T-helper 1 cell treated with Interleukin-12 subunit alpha and Interleukin-12 subunit beta and Interleukin-4 antibody, amounts not matched to agents 30 ng/mL and 1 ng/mL, for 36 hours (primary cell): Measurements from ENCODE around the gene FGF14. TPM values are rescaled to one million over a fixed set of nuclear protein-coding genes. Genes with fewer than 3 reads are reported as not detected.
"Not testable (repeated sequence)": the region's sequence is repeated elsewhere in the genome, so short reads cannot be mapped to it uniquely, and the experiment has no call there.

Source experiments
- intact Hi-C: fragments of 100-400 bp; cut with micrococcal nuclease; formaldehyde crosslinking; loops from one replicate; pipeline ENCODE4 v1.15.1; 2024
- total RNA-seq: library from RNA; stranded (reverse); gene quantifications from 2 replicates; pipeline ENCODE4 v1.2.3, GENCODE V29; 2022

Gene FGF14
- total RNA-seq, 1 donor from 2014 or later = not detected

DNA sequence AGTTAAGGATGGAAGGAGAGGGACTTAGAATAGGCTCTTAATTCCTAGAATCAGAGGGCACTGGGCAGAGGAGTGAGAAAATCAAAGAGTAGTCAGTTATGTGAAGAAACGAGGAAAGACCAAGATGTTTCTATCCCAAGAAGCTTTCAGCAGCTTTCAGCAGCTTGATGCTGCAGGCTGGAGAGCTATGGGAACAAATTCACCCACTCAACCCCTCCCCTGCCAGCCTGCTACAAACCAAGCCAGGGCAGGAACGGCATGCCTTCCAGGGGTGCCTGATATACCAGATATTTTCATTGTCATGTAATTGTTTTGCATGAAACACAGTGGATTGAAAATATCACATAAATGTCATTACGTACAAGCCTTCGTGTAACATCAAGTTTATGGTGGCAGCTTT lies 262.2 kb downstream of the FGF14 start:
- intact Hi-C loops = loop anchor here (2.0 to 5.0 kb wide), 2 partner anchors 417 to 992 kb away; no protein-coding TSS in a partner anchor

DNA sequence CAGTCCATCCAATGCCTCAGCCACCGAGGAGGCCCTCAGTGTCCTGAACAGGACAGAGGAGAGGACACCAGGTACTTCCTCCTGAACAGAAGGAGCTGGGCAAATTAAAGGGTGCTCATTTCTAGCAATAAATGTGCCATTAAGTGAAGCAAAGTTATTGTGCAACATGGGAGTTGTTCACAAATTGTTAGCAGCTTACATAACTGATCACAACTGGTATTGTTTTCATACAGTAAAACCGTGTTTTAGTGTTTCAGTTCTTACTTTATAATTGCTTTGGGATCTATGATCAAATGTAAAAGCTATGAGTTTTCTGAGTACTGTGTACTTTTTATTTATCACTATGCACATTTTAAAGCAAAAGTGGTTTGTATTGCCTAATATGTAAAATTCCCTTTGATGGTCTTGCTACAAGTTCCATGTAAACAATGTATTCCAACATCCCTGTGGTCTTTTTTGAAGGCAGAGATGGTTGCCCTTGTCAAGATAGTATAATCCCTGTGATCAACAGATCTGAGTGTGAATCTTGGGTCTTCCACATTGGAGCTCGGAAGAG lies 263.1 kb downstream of the FGF14 start:
- intact Hi-C loops = no loop called here

DNA sequence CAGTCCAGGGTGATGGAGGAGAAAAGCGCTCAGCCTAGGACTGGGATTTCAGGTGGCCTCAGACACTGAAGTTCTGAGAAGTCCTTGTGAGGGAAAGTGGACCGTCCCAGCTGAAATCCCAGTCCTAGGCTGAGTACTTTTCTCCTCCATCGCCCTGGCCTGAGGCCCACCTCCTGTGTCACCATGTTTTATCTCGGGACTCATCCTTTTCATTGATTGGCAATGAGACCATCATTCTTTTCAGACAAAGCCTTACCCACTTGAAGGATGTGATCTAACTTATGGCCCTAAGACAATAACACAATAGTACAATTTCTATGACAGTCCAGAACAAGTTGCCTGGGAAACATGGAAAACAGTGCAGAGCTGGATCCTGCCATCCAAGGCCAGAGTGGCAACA lies 263.9 kb downstream of the FGF14 start:
- intact Hi-C loops = not testable (repeated sequence)

DNA sequence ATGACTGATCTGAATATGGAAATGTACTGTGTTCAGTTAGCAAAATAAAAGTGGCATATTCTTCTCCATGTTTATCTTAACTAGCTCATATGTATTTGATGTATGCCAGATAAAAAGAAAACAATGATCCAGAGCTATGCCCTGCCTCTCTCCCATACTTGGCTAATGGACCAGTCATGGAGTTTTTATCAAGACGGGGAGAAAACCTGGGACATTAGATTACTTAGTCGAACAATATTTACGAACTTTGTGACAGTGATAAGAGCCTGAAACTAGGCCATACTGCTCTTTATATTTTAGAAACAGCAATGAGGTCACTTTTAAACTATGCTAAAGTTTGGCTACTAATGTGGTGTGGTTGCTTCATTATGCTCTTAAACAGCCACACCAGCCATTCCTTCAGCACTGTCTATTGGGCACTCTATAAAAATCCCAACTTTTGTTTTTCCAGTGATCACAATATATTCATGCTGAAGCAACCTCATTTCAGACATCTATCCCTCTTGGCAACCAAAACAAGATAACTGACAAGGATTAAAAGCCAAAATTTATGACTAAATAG lies 265.0 kb downstream of the FGF14 start:
- intact Hi-C loops = no loop called here

DNA sequence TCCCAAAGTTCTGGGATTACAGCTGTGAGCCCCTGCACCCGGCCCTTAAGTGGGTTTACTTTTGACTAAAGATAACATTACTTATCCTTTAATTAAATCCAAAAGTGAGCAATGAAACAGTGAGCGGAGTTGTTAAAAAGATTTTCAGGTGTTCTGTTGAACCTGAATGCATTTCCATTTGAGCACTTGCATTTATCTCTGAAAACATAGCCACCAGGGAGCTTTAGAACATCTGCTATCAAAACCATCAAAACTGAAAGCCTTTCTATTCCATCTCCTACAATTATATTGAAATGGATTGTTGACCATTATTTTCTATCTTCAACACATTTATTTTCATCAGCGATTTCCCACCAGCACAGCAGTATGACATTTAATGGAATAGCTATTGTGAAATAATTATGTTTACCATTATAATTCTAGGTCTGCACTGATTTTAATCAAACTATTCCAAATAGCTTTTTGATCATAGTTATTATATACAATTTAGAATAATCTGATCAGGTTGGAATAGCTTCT lies 269.0 kb downstream of the FGF14 start:
- intact Hi-C loops = no loop called here

DNA sequence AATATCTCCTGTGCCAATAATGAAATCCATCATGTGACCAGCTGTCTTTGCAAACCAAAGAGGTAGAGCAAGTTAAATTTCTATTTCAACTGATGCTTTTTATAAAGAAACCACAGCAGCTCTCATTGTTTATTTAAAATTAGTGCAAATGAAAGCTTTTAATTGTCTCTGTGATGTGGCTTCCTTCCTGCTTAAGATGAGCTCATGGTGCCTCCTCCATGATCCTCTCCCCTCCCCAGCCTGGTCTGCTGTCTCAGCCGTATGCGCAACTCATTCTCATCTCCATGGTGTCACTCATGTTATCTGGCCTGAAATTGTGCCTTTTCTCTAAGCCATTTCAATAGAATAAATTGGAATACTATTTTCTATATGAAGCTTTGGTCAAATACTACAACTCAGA lies 270.6 kb downstream of the FGF14 start:
- intact Hi-C loops = no loop called here

DNA sequence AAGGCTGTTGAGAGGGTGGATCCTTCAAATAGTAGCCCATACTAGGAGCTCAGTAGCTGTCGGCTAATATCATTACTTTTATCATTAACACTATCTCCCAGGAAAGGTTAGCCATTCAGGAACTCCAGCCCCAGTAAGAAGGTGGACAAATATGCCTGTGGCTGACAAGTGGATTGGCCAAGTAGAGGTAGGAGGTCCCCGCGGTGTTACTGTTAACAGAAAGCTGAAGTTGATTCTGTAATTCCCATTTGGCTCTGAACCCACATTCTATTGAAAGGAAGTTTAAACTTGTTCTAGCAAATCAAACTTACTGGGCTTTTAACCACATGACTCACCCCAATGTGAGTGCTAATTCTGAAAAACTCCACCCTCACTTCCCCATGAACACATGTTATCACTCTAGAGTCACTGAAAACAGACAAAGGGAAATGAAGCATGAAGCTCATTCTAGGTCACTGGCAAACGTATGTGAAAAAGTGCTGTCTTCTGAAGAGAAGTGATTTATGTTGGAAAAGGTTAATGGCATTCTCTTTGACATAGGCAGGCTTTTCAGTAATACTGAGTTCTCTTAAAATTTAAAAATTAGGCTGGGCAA lies 273.5 kb downstream of the FGF14 start:
- intact Hi-C loops = no loop called here

DNA sequence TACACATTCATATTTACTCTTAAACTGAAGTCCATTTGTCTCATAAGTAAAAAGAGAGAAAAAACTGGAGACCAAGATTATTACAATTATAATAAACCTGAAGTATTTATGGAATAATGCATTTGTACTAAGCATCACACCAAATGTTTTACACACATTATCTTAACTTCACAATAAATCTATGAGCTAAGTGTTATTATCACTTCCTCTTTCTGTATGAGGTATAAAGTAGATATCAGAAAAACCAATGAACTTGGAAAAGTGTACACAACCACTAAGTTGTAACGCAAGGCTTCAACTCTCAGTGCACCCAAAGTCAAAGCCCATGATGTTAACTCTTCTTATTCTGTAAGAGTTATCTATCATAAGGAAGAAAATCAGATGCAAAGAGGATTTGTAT lies 274.7 kb downstream of the FGF14 start:
- intact Hi-C loops = no loop called here

DNA sequence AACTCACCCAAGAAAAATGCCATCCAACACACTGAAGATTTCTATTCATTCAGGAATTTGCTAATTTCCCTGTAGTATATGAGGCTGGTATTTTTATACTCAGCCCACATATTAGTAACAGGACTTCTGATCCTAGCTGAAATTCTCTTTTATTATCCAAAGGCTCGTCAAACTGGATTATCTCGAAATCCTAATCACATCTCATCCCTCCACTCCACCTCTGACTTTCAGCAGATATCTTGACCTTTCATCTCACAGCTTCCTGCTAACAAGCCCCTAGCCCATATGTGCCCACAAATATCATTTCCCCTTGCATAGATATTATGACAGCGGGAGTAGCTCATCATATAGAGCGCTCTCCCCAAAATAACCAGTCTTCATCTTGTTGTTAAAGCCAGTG lies 279.7 kb downstream of the FGF14 start:
- intact Hi-C loops = no loop called here

DNA sequence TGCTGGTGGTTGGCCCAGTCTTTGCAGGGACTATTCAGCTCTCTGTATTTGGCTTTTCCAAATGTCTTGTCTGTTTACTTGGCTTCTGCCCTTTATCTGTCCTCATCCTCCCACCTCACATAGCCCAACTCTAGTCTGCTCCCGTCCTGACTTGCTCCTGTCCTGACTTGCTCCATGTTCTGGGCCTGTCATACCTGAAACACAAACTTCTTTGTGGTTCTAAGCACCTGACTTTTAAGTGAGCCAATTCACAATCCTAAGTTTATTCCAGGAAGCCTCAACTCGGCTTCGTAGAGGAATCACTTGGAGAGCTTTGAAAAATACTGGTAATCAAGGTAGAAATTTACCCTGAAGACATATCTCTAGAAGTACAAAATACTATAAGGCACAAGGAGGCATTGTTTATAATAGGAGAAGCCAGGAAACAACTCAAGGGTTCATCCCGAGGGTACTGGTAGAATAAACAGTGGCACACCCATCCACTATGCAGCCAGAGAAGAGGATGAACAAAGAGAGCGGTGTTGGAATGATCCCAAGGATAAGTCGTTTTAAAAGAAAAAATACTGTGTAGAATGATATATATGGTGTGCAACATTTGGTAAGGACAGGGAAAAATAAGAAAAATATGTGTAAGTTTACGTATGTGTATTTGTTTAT lies 284.5 kb downstream of the FGF14 start:
- intact Hi-C loops = no loop called here

DNA sequence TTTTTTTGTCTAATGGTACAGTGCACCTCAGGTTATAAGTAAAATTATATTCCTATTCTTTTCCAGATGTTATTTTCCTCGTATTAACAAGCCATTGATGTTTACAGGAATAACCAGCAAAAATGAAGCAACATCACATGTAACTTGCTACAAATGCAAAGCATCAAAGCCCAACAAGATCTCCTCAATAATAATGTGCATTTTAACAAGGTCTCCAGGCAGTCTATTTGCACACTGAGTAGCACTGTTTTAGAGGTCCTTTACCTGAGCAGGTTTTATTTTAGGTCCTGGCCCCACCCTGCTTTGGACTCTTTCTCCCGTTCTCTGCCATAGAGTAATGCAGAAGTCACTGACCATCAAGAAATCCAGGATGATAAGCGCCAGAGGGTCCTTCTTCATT lies 298.4 kb downstream of the FGF14 start:
- intact Hi-C loops = no loop called here

DNA sequence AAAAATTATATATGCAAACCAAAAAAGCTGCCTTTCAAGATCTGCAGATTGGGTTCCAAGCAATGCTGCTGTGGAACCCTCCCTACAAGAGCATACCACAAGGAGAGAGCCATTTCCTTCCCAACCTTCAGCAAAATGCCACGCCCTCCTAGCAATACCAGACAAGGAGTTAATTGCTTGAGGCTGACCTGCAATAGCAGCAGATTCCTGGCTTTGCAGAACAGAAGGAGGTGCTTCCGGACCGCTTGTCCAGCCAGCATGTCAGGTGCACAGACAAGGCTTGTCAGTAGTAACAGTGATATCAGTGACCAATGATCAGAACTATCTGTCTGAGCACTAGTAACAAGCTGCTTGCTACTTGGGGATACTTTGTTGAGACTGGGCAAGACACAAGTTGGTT lies 301.6 kb downstream of the FGF14 start:
- intact Hi-C loops = no loop called here

DNA sequence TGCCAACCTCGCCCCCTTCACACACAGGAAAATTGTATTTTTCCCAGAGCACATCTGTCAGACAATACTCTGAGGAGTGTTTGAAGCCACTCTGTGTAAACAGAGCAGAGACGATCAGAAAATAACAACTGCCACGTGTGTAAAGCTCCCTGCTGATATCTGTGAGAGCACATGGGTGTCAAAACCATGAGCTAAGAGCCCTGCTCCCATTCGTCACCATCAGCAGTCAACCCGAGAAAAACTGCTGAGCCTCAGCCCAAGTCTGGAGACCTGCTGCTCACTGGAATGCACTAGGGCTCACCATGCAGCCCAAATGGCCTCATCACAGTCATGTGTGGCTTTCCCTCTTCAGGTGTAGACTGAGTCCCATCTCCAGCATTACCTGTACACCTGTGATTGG lies 304.1 kb downstream of the FGF14 start:
- intact Hi-C loops = no loop called here

DNA sequence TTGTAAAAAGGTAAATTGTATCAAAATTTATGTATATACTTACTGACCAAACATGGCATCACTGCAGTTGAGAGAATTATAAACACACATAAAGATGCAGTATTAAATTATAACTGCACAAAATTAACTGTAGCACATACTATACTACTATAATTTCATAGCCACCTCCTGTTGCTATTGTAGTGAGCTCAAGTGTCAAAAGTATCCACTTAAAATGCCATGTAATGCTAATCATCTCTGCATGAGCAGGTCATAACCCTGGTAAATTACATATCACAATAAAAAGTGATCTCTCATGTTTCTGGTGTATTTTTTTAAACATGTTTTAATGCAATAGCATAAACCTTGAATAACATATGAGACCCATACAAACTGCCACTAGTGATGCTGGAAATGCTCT lies 308.6 kb downstream of the FGF14 start:
- intact Hi-C loops = not testable (repeated sequence)

DNA sequence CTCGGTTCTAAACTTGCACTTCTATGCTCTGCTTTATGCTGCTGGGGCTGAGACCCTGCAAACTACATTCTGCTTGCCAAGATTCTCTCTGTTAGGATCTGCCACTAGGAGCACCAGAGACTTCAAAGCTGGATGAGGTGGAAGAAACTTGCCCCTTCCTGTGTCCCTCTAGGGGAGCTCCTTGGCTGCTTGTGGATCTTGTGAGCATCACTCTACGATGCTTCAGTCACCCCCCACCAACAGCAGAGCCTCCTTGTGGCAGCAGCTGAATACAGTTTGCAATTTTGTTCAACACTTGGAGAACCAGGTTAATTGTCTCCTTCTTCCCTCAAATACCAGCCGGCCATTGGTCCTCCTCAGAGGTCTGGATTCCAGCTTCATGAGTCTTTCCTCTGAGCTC lies 310.6 kb downstream of the FGF14 start:
- intact Hi-C loops = no loop called here

DNA sequence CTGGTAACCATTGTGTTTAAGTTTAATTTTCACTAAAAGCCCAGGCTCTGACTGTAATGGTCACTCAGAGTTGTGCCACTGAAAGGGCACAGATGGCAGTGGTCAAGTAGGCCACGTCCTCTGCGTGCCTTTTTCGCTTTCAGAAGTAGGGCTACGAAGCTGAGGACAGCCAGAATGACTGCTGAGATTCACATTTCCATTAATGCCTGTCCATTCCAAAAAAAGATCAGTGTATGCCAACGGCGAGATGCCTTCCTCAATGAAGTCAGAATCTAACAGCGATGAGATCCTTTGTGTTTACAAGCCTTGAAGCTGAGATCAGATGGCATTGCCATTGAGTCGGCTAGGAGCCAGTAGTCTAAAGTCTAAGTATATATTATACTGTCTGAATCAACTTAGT lies 311.3 kb downstream of the FGF14 start:
- intact Hi-C loops = no loop called here

DNA sequence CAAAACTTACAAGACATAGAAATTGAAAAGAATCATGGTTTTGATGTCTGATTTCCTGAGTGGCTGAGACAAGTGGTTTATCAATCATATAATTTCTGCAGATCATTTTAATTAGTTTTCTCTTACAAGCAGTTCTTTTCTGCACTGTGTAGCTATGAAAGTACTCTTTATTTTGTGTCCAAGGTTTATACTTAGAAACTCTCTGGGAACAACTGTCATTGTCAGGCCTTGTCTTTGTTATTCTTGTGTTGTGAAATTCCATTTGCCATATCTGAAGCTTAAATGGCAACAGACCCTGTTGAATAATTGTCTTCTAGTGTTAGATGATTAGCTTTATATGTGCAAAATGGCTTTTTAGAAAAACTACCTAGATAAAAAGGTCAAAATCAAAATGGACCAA lies 312.1 kb downstream of the FGF14 start:
- intact Hi-C loops = no loop called here

DNA sequence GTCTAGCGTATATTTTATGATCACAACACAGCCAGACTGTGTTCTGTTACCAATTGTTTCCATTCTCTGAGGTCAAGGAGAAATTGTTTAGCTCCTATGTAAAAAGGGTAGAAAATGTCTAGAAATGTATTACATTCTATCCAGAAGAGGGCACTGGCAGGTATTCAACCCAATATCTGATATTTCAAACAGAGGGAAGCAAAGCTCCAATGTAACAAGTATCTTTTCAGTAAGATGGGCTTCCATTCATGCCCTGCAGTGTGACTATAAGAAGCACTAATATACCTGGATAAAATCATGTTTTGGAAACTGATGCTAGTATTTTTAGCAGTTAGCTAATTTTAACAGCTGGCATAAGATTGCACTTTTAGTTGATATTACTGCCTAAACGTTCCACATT lies 312.7 kb downstream of the FGF14 start:
- intact Hi-C loops = no loop called here

DNA sequence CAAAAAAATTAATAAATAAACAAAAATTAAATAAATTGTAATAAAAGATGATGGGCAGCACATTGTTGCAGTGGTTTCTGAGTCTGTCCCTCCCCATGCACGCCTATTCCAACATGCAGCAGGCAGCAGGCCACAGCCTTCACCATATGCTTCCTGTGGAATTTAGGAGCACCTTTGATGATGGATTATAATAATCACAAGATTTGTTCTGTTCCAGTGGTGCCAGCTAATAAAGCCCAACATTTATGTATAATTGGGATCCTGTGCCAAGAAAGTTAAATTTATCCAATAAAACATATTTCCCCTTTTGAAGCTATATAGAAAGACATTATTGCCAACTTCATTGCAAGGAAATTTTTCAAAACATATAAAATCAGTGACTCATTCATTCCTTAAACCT lies 328.6 kb downstream of the FGF14 start:
- intact Hi-C loops = no loop called here

DNA sequence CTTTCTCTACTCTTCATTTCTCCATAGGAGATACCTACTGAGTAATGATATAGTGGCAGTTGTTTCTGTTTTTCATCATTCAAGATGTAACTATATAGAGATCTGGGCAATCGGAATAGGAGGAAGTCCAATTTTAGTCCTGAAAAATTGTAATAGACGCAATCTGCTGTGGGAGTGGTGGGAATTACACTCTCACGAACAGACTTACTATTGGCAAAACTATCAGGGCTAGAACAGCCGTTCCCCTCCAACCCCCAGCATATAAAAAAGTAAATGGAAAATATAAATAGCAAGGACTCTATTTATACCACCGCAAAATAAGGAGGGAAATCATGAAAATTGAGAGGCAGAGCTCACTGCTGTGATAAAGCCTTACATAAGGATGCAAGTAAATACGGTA lies 330.1 kb downstream of the FGF14 start:
- intact Hi-C loops = no loop called here

DNA sequence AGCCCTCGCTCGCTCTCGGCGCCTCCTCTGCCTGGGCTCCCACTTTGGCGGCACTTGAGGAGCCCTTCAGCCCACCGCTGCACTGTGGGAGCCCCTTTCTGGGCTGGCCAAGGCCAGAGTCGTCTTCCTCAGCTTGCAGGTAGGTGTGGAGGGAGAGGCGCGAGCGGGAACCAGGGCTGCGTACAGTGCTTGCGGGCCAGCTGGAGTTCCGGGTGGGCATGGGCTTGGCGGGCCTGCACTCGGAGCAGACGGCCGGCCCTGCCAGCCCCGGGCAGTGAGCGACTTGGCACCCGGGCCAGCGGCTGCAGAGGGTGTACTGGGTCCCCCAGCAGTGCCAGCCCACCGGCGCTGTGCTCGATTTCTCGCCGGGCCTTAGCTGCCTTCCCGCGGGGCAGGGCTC lies 333.5 kb downstream of the FGF14 start:
- intact Hi-C loops = not testable (repeated sequence)

DNA sequence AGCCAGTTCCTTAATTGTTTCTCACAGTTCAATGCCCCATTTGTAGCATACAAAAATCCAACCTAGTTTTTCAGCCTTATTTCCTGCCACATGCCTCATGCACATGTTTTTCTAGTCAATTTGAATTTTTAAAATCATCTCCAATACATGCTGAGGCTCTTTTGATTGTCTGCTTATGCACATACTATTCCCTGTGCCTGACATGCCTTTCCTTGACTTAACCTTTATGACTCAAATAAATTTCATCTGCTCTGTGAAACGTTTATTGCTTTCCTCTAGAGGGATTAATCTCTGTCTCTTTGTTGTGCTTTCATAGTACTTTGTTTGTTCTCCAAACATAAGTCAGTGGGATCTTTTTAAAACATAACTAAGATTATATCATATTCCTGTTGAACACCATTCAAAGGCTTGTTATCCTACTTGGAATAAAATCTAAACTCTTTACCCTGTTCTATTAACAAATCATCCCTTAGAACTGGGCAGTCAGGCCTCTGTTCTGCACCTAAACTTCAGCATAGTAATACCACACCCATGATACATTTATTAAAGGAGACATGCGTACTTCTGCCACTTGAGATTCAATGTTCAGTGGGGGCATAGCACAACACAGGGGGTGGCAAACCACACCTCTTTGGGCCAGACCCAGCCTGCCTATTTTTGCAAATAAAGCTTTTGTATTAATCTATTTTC lies 346.6 kb downstream of the FGF14 start:
- intact Hi-C loops = no loop called here
